ENCODE data around the gene HSCB.

DNA sequence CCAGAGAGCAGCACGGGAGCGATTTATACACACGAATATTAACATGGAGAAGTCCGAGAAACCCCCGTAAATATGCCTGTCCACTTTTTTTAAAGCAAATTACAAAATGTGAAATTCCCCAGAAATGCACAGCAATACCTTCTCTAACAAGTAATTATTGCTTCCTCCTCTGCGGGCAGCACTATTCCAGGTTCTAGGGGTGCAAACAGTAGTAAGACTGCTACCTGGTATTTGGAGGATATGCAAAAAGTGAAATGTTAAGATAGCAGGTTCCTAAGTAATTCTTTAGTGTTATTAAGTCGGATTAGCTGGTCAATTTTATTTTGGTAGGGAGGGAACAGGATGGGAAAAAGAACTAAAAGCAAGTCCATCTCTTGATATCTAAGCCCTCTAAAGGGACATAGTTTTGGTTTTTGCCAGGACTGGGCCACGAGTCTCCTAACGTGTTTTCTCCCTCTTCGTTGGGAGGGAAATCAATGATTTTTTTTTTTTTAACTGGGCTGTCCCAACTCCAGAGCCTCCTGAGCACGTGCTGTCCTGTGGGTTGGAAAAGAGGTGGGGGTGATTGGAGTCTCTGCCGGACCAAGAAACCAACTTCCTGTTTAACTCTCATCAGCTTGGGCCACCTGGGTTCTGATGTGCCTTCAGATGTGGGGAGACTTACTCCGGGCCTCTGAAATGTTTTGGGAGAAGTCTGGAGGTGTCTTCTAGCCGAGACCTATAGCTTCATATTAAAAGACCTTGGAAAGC lies 60.2 kb downstream of the HSCB start:
- TF ChIP-seq, protein P1, sequence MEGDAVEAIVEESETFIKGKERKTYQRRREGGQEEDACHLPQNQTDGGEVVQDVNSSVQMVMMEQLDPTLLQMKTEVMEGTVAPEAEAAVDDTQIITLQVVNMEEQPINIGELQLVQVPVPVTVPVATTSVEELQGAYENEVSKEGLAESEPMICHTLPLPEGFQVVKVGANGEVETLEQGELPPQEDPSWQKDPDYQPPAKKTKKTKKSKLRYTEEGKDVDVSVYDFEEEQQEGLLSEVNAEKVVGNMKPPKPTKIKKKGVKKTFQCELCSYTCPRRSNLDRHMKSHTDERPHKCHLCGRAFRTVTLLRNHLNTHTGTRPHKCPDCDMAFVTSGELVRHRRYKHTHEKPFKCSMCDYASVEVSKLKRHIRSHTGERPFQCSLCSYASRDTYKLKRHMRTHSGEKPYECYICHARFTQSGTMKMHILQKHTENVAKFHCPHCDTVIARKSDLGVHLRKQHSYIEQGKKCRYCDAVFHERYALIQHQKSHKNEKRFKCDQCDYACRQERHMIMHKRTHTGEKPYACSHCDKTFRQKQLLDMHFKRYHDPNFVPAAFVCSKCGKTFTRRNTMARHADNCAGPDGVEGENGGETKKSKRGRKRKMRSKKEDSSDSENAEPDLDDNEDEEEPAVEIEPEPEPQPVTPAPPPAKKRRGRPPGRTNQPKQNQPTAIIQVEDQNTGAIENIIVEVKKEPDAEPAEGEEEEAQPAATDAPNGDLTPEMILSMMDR (IDR thresholded peaks at IDR 0.05) = no peak
- peak in 1 of 2 donors; percentile 44 for TF ChIP-seq POLR2A (IDR thresholded peaks at IDR 0.05)
